Neural progenitor cell (in vitro differentiated cells): ENCODE data around the gene EYS. TPM values are rescaled to one million over a fixed set of nuclear protein-coding genes. Genes with fewer than 3 reads are reported as not detected.

Experiments
- DNase-seq: peaks from one replicate; pipeline ENCODE4 v3.0.0-alpha.2; 2016; ENCODE audit warnings: low spot score
- H2AFZ ChIP-seq: fragments of 200-600 bp; sonication (generic); replicated peaks from 2 replicates; pipeline ENCODE4 v1.6.1; 2016; ENCODE audit warnings: antibody characterized with exemption
- H3F3A ChIP-seq: fragments of 200-600 bp; sonication (generic); 2 replicates; pipeline ENCODE4 v1.6.1; 2016; ENCODE audit warnings: antibody characterized with exemption, low read depth
- H3K27ac ChIP-seq: fragments of 200-600 bp; sonication (generic); 2 replicates; pipeline ENCODE4 v1.5.1; 2016; ENCODE audit warnings: mild to moderate bottlenecking
- H3K27me3 ChIP-seq: fragments of 200-600 bp; sonication (generic); 2 replicates; pipeline ENCODE4 v1.6.1; 2016; ENCODE audit warnings: mild to moderate bottlenecking, moderate library complexity
- H3K36me3 ChIP-seq: fragments of 200-600 bp; sonication (generic); 2 replicates; pipeline ENCODE4 v1.5.1; 2016
- H3K4me1 ChIP-seq: fragments of 200-600 bp; sonication (generic); 2 replicates; pipeline ENCODE4 v1.6.1; 2016; ENCODE audit warnings: mixed run types
- H3K4me2 ChIP-seq: fragments of 200-600 bp; sonication (generic); 2 replicates; pipeline ENCODE4 v1.6.1; 2016
- H3K4me3 ChIP-seq: fragments of 200-600 bp; sonication (generic); 2 replicates; pipeline ENCODE4 v1.5.1; 2016
- H3K79me2 ChIP-seq: fragments of 200-600 bp; sonication (generic); 2 replicates; pipeline ENCODE4 v1.6.1; 2016; ENCODE audit warnings: low read depth
- H3K9ac ChIP-seq: fragments of 200-600 bp; sonication (generic); 2 replicates; pipeline ENCODE4 v1.6.1; 2016
- H3K9me3 ChIP-seq: fragments of 200-600 bp; sonication (generic); 2 replicates; pipeline ENCODE4 v1.5.1; 2016; ENCODE audit warnings: low read depth
- H4K20me1 ChIP-seq: fragments of 200-600 bp; sonication (generic); 2 replicates; pipeline ENCODE4 v1.6.1; 2016; ENCODE audit warnings: low read depth
- H3K27ac Mint-ChIP-seq: 3 replicates; pipeline ENCODE4 v1.8.0; 2021; ENCODE audit warnings: mixed read lengths
- H3K27me3 Mint-ChIP-seq: 2 replicates; pipeline ENCODE4 v1.8.0; 2022; ENCODE audit warnings: low read depth, mild to moderate bottlenecking, inconsistent platforms, moderate library complexity, mixed read lengths; ENCODE audit not compliant: insufficient read depth
- H3K36me3 Mint-ChIP-seq: 3 replicates; pipeline ENCODE4 v1.8.0; 2021; ENCODE audit warnings: mixed read lengths
- H3K4me1 Mint-ChIP-seq: 3 replicates; pipeline ENCODE4 v1.8.0; 2021; ENCODE audit warnings: mixed read lengths
- H3K4me3 Mint-ChIP-seq: 3 replicates; pipeline ENCODE4 v1.8.0; 2021; ENCODE audit warnings: mild to moderate bottlenecking, moderate library complexity, mixed read lengths
- H3K9me3 Mint-ChIP-seq: 3 replicates; pipeline ENCODE4 v1.8.0; 2020; ENCODE audit warnings: mixed read lengths
- EZH2 ChIP-seq: fragments of 200-600 bp; sonication (generic); IDR thresholded peaks from 2 replicates; pipeline ENCODE4 v1.6.1; 2017; ENCODE audit warnings: antibody characterized with exemption, mild to moderate bottlenecking, moderate library complexity
- EZH2phosphoT487 ChIP-seq: fragments of 200-600 bp; sonication (generic); IDR thresholded peaks from 2 replicates; pipeline ENCODE4 v1.6.1; 2017; ENCODE audit warnings: antibody characterized with exemption
- total RNA-seq: library from RNA; depleted of rRNA; stranded (reverse); fragments of >200 nt; gene quantifications from 2 replicates; pipeline ENCODE4 v1.2.3, GENCODE V29; 2015; ENCODE audit warnings: low replicate concordance
- TF ChIP-seq, protein P1 (sequence below): fragments of 200-600 bp; sonication (generic); IDR thresholded peaks from 2 replicates; pipeline ENCODE4 v1.5.1; 2017; ENCODE audit warnings: antibody characterized with exemption, mild to moderate bottlenecking

The EYS gene
- total RNA-seq, 1 donor from 2014 or later = not detected

DNA sequence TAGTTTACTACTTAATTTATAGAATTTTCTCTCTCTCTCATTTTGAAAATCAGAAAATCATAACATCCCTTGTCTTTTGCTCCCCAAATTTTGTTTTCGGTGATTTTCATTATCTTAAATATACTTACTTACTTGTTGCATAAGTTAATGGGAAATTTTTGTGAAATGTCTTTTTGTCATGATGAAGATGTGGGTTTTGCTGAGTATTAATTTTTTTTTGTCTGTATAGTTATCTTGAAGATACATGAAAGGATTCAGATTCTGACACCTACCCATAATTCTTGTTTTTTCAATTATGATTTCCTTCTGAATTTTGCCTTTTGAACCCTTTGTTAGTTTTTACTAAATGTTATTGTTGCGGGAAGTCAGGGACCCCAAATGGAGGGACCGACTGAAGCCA lies 817.9 kb downstream of the EYS start:
- no peak for DNase-seq
- Mint-ChIP-seq H3K27me3 (no peaks in the 10 kb centered on the region), H3K36me3 (no peaks in the 10 kb centered on the region), H3K27ac (no peak overlapping the region), H3K4me3 (no peak overlapping the region), H3K4me1 (peaks cover 2% of the 10 kb centered on the region), H3K9me3 (no peaks in the 10 kb centered on the region)
- Histone ChIP-seq H3K4me3 (no peak overlapping the region), H3K4me2 (no peak overlapping the region), H2AFZ (no peak overlapping the region), H3K27me3 (no peaks in the 10 kb centered on the region), H3F3A (no peaks in the 10 kb centered on the region), H3K79me2 (no peaks in the 10 kb centered on the region), H3K9ac (no peak overlapping the region), H3K9me3 (no peaks in the 10 kb centered on the region), H4K20me1 (no peaks in the 10 kb centered on the region), H3K4me1 (no peaks in the 10 kb centered on the region), H3K36me3 (no peaks in the 10 kb centered on the region), H3K27ac (no peak overlapping the region)
- no peak for TF ChIP-seq EZH2
- no peak for TF ChIP-seq EZH2phosphoT487
- TF ChIP-seq, protein P1, sequence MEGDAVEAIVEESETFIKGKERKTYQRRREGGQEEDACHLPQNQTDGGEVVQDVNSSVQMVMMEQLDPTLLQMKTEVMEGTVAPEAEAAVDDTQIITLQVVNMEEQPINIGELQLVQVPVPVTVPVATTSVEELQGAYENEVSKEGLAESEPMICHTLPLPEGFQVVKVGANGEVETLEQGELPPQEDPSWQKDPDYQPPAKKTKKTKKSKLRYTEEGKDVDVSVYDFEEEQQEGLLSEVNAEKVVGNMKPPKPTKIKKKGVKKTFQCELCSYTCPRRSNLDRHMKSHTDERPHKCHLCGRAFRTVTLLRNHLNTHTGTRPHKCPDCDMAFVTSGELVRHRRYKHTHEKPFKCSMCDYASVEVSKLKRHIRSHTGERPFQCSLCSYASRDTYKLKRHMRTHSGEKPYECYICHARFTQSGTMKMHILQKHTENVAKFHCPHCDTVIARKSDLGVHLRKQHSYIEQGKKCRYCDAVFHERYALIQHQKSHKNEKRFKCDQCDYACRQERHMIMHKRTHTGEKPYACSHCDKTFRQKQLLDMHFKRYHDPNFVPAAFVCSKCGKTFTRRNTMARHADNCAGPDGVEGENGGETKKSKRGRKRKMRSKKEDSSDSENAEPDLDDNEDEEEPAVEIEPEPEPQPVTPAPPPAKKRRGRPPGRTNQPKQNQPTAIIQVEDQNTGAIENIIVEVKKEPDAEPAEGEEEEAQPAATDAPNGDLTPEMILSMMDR = no peak

DNA sequence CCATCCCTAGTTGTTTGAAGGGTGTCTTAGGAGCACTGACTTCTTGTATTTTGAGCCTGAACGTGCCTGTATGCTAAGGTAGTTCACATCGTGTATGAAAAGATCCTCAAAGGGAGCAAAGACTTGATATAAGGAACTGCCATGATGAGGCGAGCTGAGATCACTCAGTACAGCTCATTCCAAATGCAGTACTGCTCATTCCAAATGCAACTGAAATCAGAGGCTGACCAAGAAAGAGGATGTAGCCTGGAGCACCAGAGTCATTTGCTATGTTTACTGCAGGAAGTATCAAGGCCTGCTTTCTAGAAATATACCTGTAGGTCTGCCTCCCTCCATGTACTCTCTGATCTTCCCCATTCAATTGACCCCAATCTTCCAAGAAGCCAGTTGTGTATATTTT lies 832.2 kb downstream of the EYS start:
- no peaks in the 10 kb centered on the region for H3F3A ChIP-seq
- H3K27ac ChIP-seq = no peak overlapping the region
- no peaks in the 10 kb centered on the region for H3K79me2 ChIP-seq
- TF ChIP-seq, protein P1 = no peak
- no peak for TF ChIP-seq EZH2phosphoT487
- no peak for TF ChIP-seq EZH2
- no peaks in the 10 kb centered on the region for H3K27me3 ChIP-seq
- H3K9me3 Mint-ChIP-seq = no peaks in the 10 kb centered on the region
- H3K27me3 Mint-ChIP-seq = no peaks in the 10 kb centered on the region
- H2AFZ ChIP-seq = peak overlapping the region; percentile 61
- no peaks in the 10 kb centered on the region for H3K4me1 Mint-ChIP-seq
- no peak overlapping the region for H3K4me3 Mint-ChIP-seq
- no peak overlapping the region for H3K4me2 ChIP-seq
- no peaks in the 10 kb centered on the region for H4K20me1 ChIP-seq
- H3K9ac ChIP-seq = no peak overlapping the region
- no peaks in the 10 kb centered on the region for H3K9me3 ChIP-seq
- no peaks in the 10 kb centered on the region for H3K4me1 ChIP-seq
- H3K27ac Mint-ChIP-seq = no peak overlapping the region
- no peak for DNase-seq
- H3K36me3 Mint-ChIP-seq = no peaks in the 10 kb centered on the region
- no peak overlapping the region for H3K4me3 ChIP-seq
- no peaks in the 10 kb centered on the region for H3K36me3 ChIP-seq

GRCh38 chr6:64872633-64873032 lies 834.4 kb downstream of the EYS start:
- Histone ChIP-seq H3K9me3 (no peaks in the 10 kb centered on the region), H3K27me3 (no peaks in the 10 kb centered on the region), H3K4me2 (no peak overlapping the region), H3K4me3 (no peak overlapping the region), H3K9ac (no peak overlapping the region), H3K4me1 (no peaks in the 10 kb centered on the region), H2AFZ (no peak overlapping the region), H3F3A (no peaks in the 10 kb centered on the region), H3K36me3 (no peaks in the 10 kb centered on the region), H4K20me1 (no peaks in the 10 kb centered on the region), H3K27ac (no peak overlapping the region), H3K79me2 (no peaks in the 10 kb centered on the region)
- no peaks in the 10 kb centered on the region for H3K36me3 Mint-ChIP-seq
- H3K9me3 Mint-ChIP-seq = no peaks in the 10 kb centered on the region
- H3K4me1 Mint-ChIP-seq = no peaks in the 10 kb centered on the region
- no peak overlapping the region for H3K4me3 Mint-ChIP-seq
- H3K27ac Mint-ChIP-seq = no peak overlapping the region
- TF ChIP-seq EZH2phosphoT487 (no peak), EZH2 (no peak)
- TF ChIP-seq, protein P1 = no peak
- no peaks in the 10 kb centered on the region for H3K27me3 Mint-ChIP-seq
- no peak for DNase-seq
